Thoracic aorta (tissue), 2 donors: ENCODE results near the gene ARHGEF37. TPM values are rescaled to one million over a fixed set of nuclear protein-coding genes. Genes with fewer than 3 reads are reported as not detected.
"Not testable (repeated sequence)": the region's sequence is repeated elsewhere in the genome, so short reads cannot be mapped to it uniquely, and the experiment has no call there.

ENCODE experiments used
- ATAC-seq: fragments of 150-250 bp; one replicate; pipeline ENCODE4 v1.8.0; 2017; ENCODE audit warnings: low read depth; ENCODE audit not compliant: insufficient number of reproducible peaks, low FRiP score
- DNase-seq: peaks from one replicate; pipeline ENCODE4 v3.0.0-alpha.2; 2020; ENCODE audit warnings: low spot score
- H3K27ac ChIP-seq, 2 donors: fragments of 200-600 bp; sonication (generic); 1 replicate in 1 of 2; 2 replicates in 1 of 2; pipeline ENCODE4 v1.5.1; 2016; ENCODE audit warnings: mild to moderate bottlenecking in 2 of 2, moderate library complexity in 2 of 2
- H3K27me3 ChIP-seq: fragments of 200-600 bp; sonication (generic); replicated peaks from 2 replicates; pipeline ENCODE4 v1.6.0; 2016; ENCODE audit warnings: mild to moderate bottlenecking; ENCODE audit not compliant: insufficient read depth
- H3K36me3 ChIP-seq: fragments of 200-600 bp; sonication (generic); one replicate; pipeline ENCODE4 v1.5.1; 2016
- H3K4me1 ChIP-seq, 2 donors: fragments of 200-600 bp; sonication (generic); 1 replicate in 1 of 2; 2 replicates in 1 of 2; pipeline versions ENCODE4 v1.5.1 to v1.6.0; 2016; ENCODE audit warnings: low read depth in 2 of 2, mild to moderate bottlenecking in 1 of 2; ENCODE audit not compliant: control insufficient read depth in 1 of 2
- H3K4me3 ChIP-seq: fragments of 200-600 bp; sonication (generic); 2 replicates; pipeline ENCODE4 v1.5.1; 2016; ENCODE audit warnings: mild to moderate bottlenecking
- H3K9me3 ChIP-seq: fragments of 200-600 bp; sonication (generic); 2 replicates; pipeline ENCODE4 v1.5.1; 2016
- CTCF ChIP-seq: fragments of 200-600 bp; sonication (generic); IDR thresholded peaks from one replicate; pipeline ENCODE4 v1.5.1; 2019; ENCODE audit warnings: antibody characterized with exemption
- total RNA-seq, 2 donors: library from RNA; depleted of rRNA; stranded (reverse); fragments of >200 nt; gene quantifications; one replicate each; pipeline versions ENCODE4 v1.1.0 to v1.2.3, GENCODE V29; 2016

Gene ARHGEF37
- 10 to 100 TPM in 1 of 2 donors, 1 to 10 TPM in 1; 5.6 to 11.4 TPM for total RNA-seq

- peak; percentile 34 for DNase-seq
- Histone ChIP-seq H3K36me3 (no peaks in the 10 kb centered on the region), H3K27ac (peak within 1 kb of the TSS; percentile 62 to 72), H3K4me3 (peak within 1 kb of the TSS; percentile 82), H3K4me1 (peaks cover 24 to 43% of the 10 kb centered on the region in 2 donors), H3K9me3 (no peaks in the 10 kb centered on the region), H3K27me3 (no peaks in the 10 kb centered on the region)
- peak; percentile 41 for ATAC-seq
- no peak for TF ChIP-seq CTCF
Measured at GRCh38 chr5:149581192-149581861, at the start of gene ARHGEF37. TSS of gene ARHGEF37 (plus strand) at chr5:149581498. CDS start at chr5:149597770, 16,272 bp downstream.

GRCh38 chr5:149532413-149532812 is 48.9 kb upstream of the ARHGEF37 start:
- Histone ChIP-seq H3K4me3 (no peak overlapping the region), H3K36me3 (no peaks in the 10 kb centered on the region), H3K9me3 (no peaks in the 10 kb centered on the region), H3K4me1 (peaks cover 26 to 80% of the 10 kb centered on the region in 2 donors), H3K27ac (no peak overlapping the region), H3K27me3 (no peaks in the 10 kb centered on the region)
- ATAC-seq (no peak), DNase-seq (no peak)
- TF ChIP-seq CTCF, result no peak

- ATAC-seq, H3K4me3 ChIP-seq, H3K9me3 ChIP-seq, H3K36me3 ChIP-seq, DNase-seq, H3K27me3 ChIP-seq, H3K27ac ChIP-seq: not testable (repeated sequence)
- H3K4me1 ChIP-seq, result peaks cover 26 to 67% of the 10 kb centered on the region in 2 donors
Measured at GRCh38 chr5:149535787-149536186, 45.5 kb upstream of the ARHGEF37 start.

- ATAC-seq (no peak), DNase-seq (no peak)
- H3K36me3 ChIP-seq, result peaks cover 6% of the 10 kb centered on the region
- peaks cover 29 to 71% of the 10 kb centered on the region in 2 donors for H3K4me1 ChIP-seq
- no peak overlapping the region for H3K27ac ChIP-seq
- H3K27me3 ChIP-seq, result no peaks in the 10 kb centered on the region
- no peak for TF ChIP-seq CTCF
- H3K4me3 ChIP-seq, result no peak overlapping the region
- H3K9me3 ChIP-seq, result no peaks in the 10 kb centered on the region
Measured at GRCh38 chr5:149537374-149537975, 43.8 kb upstream of the ARHGEF37 start.

- Histone ChIP-seq H3K27ac (no peak overlapping the region), H3K9me3 (no peaks in the 10 kb centered on the region), H3K4me3 (no peak overlapping the region), H3K27me3 (no peaks in the 10 kb centered on the region), H3K36me3 (peaks cover 6% of the 10 kb centered on the region), H3K4me1 (peaks cover 36 to 70% of the 10 kb centered on the region in 2 donors)
- no peak for TF ChIP-seq CTCF
- DNase-seq, result no peak
- ATAC-seq, result no peak
Measured at GRCh38 chr5:149540089-149540488, 41.2 kb upstream of the ARHGEF37 start.
